COLO668 (cell line): ENCODE results near the gene RXRA.

Experiments used
- DNase-seq: peaks from one replicate; lab custom pipeline; 2025; ENCODE audit not compliant: unreplicated experiment; lab: John Stamatoyannopoulos, UW

The RXRA gene

GRCh38 chr9:134350416-134350994 is 24.2 kb downstream of the RXRA start:
- DNase-seq, result no peak

- no peak for DNase-seq
Observed at GRCh38 chr9:134351606-134352176, 25.4 kb downstream of the RXRA start.

DNA sequence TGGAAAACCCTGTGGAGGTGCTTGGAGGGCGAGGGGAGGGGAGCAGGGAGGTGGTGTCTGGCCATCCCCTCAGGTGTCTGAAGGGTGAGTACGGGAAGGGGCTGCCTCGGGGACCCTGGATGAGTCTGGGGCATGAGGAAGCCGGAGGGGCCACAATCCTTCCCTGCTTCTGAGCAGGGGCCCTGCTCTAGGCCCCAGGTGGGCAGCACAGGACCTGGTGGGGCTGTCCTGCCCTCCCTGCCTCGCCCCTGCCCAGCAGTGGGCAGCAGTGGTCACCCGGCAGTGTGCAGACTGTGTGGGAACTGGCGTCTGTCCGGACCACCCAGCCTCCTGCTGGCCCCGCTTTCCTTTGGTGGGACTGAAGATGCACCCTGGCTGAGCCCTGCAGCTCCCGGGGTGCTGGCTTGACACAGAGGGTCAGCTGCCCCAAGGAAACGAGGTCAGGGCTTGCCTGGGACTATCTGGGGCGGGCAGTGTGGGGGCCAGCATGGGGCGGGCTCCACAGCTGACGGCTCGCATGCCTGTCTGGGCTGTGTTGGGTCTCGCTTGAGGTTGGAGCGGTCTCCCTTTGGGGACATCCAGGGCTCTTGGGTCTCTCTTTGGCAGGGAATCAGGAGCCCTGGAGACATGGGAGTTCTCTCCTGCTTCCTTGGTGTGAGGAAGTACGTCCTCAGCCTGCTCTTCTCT is 26.1 kb downstream of the RXRA start:
- no peak for DNase-seq

- DNase-seq, result no peak
Observed at GRCh38 chr9:134353539-134353938, 27.3 kb downstream of the RXRA start.

DNA sequence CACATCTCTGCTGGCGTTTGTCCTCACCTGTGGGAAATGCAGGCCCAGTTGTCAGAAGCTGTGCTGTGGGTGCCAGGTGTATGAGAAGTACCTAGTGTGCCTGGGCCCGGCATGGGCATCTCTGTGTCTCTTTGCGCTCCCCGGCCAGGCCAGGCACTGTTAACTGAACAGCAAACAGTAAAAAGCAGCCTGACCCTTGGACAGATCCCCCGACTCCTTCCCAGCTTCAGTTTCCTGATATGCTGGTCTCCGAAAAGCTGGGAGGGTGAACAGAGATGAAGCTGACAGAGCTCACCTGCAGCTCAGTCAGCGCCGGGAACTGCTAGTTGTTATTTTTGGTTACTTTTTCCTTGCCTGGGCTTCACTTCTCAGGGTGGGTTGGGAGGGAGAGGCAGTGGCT is 28.9 kb downstream of the RXRA start:
- DNase-seq, result no peak

GRCh38 chr9:134355561-134356279 is 29.5 kb downstream of the RXRA start:
- no peak for DNase-seq

DNA sequence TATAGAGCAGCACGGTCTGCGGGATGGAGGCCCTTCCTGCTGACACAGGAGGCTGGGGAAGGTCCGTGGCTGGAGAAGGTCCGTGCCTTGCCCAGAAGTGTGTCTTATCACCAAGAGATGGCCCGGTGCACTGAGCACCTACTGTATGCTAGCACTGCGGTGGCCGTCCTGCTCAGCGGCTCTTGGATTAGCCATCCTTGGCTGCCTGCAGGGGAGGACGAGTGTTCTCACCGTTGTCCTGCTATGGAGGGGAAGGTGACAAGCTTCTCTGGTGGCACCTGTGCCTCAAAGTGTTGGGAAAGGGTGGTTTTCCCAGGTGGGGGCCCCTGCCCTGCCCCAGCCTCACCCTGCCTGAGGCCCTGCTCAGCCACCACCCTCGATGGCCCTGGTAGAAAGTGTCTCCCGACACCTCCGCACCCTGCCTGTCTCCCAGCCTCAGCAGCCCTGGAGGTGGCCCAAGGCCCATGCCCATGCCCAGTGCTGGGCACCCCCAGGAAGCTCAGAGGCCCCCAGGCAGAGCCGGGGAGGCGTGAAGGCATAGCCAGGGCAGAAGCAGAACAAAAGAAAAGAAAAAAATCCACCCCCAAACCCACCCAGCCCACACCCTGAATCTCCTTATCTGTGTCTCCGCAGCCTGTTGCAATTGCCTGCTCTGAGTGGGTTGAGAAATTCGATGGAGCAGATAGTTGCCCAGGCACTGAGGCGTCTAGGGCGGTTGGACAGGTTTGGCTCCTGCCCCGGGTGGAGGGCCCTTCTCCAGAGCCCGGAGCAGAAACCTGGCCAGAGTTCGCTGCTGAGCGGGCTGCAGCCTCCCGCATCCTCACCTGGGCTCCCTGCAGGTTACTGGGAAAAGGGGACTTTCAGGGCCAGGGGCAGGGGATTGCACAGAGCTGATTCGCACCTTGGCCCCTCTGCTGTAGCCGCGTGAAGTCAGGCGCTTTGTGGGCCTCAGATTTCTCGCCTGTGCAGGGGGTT is 30.5 kb downstream of the RXRA start:
- no peak for DNase-seq

- no peak for DNase-seq
Observed at GRCh38 chr9:134357631-134358025, 31.4 kb downstream of the RXRA start.

DNA sequence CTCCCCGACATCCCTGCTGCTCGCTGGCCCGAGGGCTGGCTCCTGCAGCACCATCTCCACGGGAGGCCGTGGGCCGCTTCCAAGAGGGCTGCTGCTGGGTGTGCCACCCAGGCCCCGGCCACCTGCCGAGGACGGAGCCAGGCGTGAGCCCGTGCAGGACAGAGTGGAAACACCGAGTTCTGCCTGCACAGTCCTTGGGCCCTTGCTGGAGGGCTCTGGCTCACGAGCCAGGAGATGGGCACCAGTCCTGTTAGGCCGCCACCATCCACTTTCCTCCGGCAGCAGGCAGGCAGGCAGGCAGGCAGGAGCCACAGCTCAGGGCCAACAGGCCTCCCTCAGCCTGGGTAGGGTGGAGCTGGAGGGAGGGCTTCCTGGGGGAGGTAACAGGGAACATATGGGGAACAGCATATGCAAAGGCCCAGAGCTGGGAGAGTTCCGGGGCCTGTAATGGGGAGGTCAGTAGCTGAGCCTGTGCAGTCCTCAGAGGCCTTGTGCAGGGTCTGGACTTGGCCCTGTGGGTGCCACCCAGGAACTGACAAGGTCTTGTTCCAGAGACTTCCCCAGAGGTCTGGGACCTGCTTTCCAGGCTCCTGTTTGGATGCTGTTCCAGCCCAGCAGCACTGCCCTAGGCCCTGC is 31.9 kb downstream of the RXRA start:
- DNase-seq, result no peak

- DNase-seq, result no peak
Observed at GRCh38 chr9:134358662-134359319, 32.5 kb downstream of the RXRA start.

- DNase-seq, result no peak
Observed at GRCh38 chr9:134359493-134360179, 33.4 kb downstream of the RXRA start.

DNA sequence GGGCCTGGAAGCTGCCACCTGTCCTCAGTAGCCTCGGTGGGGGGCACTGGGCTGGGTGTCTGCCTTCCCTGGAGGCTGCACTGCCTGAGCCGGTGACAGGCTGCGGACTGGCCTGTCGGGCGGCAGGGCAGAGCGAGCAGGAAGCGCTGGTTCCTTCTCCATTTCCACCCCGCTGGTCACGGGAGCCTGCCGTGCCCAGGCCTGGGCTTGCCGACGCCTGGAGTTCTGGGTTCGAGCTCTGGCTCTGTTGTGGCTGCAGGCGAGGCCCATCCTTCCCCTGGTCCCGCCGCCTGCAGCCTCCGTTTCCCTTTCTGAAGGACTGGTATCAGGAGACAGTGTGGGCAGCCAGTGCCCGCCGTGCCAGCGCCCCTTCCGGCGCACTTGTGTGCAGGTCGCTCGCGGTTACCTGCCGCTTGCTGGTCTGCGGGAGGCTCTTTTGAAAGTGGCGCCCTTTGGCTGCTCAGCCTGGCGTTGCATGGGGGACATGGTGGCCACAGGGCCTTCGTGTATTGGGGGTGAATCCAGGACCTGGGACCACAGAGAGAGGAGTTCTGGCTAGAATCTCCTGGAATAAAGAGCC is 34.0 kb downstream of the RXRA start:
- no peak for DNase-seq

DNA sequence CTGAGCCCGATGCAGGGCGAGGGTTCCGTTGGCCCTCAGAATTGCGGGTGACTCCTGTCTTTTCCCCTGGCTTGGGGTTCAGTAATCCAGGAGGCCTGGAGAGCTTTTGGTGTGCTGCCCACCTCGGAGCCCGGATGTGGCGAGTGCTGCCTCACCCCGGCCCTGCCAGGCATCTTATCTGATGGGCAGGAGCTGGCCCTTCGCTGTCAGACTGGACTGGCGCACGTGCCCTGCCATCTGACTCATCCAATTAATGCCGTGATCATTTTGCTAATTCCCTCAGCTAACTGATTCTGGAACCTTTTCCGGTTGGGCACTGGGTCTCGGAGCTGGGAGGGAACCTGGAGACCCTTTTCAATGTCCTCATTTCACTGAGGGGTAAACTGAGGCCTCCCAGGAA is 34.6 kb downstream of the RXRA start:
- DNase-seq, result no peak

DNA sequence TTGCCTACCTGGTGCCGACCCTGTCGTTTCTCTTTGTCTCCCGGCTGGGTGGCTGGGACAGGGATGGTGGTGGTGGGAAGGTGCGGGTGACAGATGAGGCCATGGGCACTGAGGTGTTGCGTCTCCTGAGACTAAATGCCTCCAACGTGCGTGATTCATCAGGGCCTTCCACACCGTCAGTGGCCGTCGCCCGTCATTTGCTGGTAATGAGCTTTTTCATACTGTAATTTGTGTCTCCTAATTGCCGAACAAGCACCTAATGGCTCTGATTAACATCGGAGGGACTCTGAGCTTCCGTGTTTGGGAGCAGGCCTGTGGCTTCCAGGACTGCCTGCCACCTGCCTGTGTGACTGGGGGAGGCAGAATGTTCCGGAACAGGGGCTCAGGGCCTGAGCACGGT is 35.2 kb downstream of the RXRA start:
- DNase-seq, result no peak

GRCh38 chr9:134361843-134362414 is 35.7 kb downstream of the RXRA start:
- DNase-seq, result no peak

- DNase-seq, result no peak
Observed at GRCh38 chr9:134363450-134363849, 37.2 kb downstream of the RXRA start.

- DNase-seq, result no peak
Observed at GRCh38 chr9:134364391-134365114, 38.3 kb downstream of the RXRA start.

- no peak for DNase-seq
Observed at GRCh38 chr9:134365115-134365596, 38.9 kb downstream of the RXRA start.
